ENCODE results near the gene CTSD.
A peak's percentile ranks its signal among the peaks of the same experiment; 100 is the strongest.
"Not testable (repeated sequence)": the region's sequence is repeated elsewhere in the genome, so short reads cannot be mapped to it uniquely, and the experiment has no call there.

Gene CTSD

DNA sequence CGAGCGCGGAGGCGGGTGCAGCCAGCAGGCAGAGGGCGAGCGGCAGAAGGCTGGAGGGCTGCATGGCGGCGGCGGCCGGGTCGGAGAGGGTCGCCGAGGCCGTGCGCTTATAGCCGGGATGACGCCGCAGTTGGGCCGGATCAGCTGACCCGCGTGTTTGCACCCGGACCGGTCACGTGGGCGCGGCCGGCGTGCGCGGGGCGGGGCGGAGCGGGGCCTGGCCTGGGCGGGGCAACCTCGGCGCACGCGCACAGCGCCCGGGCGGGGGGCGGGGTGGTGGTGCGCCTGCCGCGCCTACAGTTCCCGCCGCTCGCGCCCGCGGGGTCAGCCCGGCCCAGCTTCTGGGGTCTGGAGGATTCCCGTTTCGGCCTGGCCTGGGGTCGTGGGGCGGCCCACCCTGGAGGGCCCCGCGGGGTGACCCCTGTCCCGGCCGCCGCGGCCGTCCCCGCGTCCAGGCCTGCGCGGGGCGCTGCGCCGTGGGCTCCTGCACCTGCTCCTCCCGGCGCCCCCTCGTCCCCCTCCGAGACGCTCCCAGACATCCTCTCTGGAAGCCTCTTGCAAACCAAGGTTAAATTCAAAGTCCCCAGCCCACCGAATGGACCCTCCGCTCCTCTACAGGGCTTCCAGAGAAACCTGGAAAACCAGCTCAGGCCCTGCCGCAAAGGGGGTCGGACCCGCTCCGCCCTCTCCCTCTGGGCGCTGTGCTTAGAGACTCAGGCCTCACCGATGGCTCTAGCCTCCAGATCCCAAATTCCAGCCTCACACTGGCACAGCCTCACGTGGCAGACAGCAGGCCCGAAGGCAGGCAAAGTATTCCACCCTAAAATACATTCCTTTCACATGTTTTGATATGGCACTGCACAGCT, at the start of gene CTSD:
TSS of gene CTSD (minus strand) at position 132 of the 866 bp plus-strand sequence. CDS start at position 64, 68 bp downstream.
- DNase-seq, result no peak

DNA sequence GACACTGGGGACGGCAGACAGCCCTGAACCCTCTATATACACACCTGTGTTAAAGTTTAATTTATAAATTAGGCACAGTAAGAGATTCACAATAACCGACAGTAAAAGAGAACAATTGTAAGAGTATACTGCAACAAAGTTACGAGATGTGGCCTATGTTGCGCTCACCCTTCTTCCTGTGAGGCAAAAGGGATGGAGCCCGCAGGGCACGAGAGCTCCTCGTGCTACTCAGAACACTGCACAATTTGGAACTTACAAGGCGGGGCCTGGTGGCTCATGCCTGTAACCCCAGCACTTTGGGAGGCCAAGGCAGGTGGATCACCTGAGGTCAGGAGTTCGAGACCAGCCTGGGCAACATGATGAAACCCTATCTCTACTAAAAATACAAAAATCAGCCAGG, 49.6 kb upstream of the CTSD start:
- not testable (repeated sequence) for DNase-seq

DNA sequence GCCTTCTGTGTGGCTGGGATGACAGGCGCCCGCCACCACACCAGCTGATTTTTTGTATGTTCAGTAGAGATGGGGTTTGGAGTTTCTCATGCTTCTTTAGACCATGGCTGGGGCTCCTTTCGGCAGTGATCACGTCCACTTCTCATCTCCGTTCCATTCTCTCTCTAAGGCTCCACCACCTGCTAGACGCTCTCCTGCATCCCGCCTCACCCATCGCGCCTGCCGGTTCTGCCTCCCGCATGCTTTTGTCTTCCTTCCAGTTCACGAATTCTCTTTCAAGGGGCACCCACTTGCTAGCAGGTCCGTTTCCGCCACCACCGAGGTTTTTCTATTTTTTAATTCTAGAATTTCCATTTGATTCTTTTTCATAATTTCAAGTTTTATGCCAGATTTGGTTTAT, 49.1 kb upstream of the CTSD start:
- no peak for DNase-seq

- no peak for DNase-seq
Observed at GRCh38 chr11:1812274-1812673, 48.5 kb upstream of the CTSD start.

GRCh38 chr11:1810761-1811160, 47.0 kb upstream of the CTSD start:
- no peak for DNase-seq

- DNase-seq, result no peak
Observed at GRCh38 chr11:1807264-1807995, 43.7 kb upstream of the CTSD start.

DNA sequence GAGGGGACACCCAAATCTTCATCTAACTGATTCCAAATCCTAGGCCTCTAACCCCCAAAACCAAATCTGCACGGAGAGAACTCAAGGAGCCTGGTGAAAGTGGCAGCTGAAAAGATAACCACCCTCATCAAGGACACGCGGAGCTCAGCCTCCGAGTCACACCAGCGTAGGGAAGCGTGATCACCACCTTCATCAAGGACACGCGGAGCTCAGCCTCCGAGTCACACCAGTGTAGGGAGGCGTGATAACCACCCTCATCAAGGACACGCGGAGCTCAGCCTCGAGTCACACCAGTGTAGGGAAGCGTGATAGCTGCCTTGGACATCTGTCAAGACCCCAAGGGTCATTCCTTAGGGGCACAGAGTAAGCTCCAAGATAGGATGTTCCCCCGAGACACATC, 41.8 kb upstream of the CTSD start:
- DNase-seq, result no peak

DNA sequence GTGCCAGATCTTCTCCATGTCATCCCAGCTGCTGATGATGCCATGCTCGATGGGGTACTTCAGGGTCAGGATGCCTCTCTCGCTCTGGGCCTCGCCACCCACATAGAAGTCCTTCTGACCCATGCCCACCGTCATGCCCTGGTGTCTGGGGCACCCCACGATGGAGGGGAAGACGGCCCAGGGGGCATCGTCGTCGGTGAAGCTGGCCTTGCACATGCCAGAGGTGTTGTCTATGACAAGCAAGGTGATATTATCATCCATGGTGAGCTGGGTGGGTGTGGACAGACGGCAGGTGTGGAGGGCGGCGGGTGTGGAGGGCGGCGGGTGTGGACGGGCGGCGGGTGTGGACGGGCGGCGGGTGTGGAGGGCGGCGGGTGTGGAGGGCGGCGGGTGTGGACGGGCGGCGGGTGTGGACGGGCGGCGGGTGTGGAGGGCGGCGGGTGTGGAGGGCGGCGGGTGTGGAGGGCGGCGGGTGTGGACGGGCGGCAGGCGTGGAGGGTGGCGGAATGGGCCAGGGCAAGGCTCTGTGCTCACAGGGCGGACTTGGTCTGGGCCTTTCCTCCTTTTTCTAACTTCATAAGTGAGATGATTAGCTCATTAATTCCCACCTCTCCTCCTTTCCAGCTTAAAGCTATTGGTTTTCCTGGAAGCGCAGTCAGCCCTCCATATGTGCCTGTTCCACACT, 40.2 kb upstream of the CTSD start:
- DNase-seq, result not testable (repeated sequence)

DNA sequence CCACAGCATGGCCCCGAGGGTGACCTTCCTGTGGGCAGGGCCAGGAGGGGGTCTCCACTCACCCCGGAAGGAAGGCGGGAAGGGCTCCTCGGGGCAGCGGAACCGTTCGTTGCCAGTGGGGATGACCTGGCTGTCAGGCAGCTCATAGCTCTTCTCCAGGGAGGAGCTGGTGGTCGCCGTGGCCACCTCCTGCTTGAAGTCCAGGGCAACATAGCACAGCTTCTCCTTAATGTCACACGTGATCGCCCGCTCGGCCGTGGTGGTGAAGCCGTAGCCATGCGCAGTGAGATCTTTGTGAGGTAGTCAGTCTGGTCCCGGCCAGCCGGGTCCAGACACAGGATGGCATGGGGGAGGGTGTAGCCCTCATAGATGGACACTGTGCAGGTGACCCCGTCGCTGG, 39.5 kb upstream of the CTSD start:
- DNase-seq, result no peak

DNA sequence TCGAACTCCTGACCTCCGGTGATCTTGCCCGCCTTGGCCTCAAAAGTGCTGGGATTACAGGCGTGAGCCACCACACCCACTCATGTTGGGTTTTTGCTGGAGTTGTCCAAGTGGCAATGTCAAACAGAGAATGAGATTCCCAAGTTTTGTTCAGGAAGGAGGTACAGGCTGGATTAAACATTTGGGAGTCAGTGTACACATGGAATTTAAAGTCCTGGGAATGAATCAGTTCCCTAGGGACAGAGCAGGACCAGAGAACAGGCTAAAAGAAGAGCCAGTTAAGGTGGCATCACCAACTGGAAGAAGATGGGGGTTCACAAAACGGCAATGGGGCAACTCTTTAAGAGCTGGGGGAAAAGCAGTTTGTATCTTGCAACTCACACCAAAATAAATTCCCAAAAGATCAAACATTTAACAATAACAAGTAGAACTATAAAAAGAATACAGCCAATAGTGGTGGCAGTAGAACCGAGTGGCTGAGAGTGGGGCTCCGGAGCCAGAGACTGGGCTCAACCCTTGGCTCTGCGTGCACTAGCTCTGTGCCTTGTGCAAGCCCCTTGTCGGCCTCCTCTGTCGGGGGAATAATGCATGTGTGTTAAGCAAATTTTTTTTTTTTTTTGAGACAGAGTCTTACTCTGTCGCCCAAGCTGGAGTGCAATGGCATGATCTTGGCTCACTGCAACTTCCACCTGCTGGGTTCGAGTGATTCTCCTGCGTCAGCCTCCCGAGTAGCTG, 33.8 kb upstream of the CTSD start:
- no peak for DNase-seq

DNA sequence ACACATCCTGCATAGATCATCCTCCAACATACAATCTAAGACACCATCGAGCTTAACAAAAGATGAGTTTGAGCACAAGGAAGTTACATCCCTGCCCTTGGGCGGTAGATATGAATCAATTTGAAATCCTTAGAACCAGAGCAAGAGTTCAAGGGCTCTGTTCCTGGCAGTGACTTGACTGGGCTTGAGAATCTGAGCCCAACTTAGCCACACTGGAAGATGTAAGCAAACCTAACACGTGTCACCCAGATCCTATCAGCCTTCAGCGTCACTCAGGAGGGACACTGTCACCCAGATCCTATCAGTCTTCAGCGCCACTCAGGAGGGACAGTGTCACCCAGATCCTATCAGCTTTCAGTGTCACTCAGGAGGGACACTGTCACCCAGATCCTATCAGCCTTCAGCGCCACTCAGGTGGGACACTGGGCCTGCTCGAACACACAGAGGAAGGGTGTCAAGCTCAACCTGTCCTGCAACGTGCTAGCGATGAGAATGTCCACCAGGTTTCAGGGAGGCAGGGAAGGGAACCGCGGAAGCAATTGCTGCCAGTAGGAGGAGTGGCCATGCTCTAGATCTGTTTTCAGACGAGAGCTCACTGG, 32.8 kb upstream of the CTSD start:
- DNase-seq, result no peak

DNA sequence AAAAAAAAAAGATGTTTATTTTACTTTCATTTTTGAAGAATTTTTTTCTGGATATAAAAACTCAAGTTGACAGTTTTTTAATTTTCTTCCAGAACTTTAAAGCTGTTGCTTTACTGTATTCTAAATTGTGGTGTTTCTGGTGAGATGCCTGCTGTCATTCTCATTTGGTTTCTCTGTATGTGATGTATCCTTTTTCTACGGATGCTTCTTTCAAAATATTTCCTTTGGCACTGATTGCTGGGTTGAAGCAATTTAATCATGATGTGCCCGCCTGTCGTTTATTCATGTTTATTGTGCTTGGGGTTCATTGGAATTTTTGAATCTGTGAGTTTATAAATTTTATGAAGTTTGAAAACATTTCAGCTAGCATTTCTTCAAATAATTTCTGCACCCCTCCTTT, 29.4 kb upstream of the CTSD start:
- DNase-seq, result no peak

DNA sequence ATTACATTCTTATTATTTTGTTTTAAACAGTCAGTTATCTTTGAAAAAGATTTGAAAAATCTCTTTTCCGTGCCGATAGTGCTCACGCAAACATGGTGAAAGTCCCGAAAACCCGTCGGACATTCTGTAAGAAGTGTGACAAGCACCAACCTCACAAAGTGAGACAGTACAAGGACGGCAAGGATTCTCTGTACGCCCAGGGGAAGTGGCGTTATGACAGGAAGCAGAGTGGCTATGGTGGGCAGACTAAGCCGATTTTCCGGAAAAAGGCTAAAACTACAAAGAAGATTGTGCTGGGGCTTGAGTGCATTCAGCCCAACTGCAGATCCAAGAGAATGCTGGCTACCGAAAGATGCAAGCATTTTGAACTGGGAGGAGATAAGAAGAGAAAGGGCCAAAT, 28.7 kb upstream of the CTSD start:
- DNase-seq, result no peak

GRCh38 chr11:1791912-1792311, 28.2 kb upstream of the CTSD start:
- DNase-seq, result no peak

DNA sequence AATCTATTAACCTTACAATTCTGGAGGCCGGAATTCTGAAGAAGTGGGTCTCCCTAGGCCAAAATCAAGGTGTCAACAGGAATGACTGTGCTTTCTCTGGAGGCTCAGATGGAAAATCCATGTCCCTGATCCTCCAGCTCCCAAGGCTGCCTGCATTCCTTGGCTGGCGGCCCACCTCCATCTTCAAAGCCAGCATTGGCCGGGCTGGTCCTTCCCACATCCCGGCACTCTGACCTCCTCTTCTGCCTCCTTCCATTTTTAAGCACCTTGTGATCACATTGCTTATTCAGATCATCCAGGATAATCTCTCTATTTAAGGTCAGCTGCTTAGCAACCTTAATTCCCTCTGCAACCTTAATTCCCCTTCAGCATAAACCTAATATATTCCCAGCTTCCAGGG, 22.7 kb upstream of the CTSD start:
- no peak for DNase-seq

DNA sequence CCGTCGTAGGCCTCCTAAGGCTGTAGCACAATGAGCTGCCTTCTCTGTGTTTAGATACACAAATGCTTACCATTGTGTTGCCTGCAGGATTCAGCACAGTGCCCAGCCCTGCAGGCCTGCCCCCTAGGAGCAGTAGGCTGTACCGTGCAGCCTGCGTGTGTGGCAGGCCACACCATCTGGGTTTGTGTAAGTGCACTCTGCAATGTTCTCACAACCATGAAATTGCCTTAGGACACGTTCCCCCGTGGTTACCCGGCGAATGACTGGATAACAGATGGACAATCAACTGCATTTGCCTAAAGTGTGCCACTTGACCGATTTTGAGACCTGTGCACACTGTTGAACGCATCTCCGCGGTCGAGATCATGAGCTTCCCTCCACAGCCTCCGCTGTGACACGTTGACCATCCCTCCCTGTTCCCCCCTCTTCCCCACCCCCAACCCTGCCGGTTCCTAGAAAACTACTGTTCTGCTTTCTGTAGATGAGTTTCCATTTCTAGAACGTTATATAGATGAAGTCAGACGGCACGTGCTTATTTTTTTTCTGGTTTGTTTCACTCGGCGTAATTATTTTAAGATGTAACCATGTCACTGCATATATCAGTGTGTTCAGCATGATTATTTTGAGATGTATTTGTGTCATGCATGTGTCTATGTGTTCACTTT, 22.2 kb upstream of the CTSD start:
- DNase-seq, result peak; percentile 30

DNA sequence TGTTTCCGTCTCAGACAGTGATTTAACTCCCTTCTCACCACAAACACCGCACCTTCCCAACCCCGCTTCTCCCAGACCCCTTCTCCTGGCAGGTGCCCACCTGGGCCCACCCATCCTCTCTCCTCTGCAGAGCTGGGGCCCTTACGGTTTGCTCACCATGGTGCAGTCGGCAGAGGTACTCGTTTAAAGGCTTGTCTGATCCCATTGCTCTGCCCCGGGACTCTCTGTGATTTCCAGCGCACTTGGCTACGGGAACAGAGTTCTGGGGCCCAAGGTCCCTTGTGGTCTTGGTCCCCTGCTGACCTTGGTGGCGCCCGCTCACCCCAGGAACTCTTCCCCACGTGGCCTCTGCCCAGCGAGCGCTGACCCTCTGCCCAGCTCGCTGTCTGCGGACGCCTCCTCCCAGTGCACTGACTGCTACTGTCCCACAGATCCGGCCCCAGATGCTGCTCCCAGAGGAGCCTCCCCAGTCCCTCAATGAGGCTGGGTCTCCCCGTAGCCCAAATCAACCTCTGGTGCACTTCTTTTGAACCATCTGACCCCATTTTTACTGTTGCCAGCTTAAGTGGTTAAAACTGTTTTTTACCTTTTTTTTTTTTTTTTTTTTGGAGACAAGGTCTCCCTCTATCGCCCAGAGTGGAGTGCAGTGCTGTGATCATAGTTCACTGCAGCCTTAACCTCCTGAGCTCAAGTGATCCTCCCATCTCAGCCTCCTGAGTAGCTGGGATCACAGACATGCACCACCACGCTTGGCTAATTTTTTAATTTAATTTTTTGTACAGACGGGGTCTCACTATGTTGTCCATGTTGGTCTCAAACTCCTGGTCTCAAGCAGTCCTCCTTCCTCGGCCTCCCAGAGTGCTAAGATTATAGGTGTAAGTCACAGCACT, 21.3 kb upstream of the CTSD start:
- DNase-seq, result no peak

DNA sequence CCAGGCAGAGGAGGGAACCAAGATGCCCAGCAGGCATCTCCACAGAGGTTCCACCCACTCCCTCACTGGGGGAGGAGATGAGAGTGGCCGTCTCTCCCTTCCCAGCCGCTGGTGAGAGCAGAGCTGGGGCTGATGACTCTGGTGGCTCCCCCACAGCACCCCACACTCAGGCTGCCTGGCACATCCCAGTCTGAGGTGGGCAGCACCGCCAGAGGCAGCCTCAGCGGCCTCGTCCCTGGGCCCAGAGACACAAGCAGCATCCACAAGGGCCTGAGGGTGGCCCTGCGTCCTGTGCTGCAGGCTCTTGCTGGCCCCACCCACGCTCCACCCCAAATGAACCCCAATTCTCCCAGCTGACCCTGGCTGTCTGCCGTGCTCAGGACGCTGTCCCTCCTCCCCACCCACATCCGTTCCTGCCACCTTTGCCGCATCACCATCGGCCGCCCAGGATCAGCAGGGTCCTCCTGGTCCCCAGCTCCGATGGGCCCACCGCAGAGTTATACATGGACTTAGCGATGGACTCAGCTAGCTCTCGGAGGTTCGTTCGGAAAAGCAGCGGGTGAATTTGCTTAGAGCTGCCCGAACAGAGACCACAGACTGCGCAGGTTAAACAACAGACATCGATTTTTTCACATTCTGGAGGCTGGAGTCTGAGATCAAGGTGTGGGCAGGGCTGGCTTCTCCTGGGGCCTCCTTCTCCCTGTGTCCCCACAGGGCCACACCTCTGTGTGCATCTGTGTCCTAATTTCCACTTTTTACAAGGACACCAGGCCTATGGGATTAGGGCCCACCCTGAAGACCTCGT, 20.2 kb upstream of the CTSD start:
- no peak for DNase-seq

- DNase-seq, result no peak
Observed at GRCh38 chr11:1782831-1783724, 19.4 kb upstream of the CTSD start.
